Breast epithelium (tissue), 4 donors: ENCODE measurements around the gene GKN1. TPM values are rescaled to one million over a fixed set of nuclear protein-coding genes. Genes with fewer than 3 reads are reported as not detected.
A peak's percentile ranks its signal among the peaks of the same experiment; 100 is the strongest.

Source experiments
- DNase-seq, 2 donors: peaks; one replicate each; pipeline ENCODE4 v3.0.0-alpha.2; 2019; ENCODE audit warnings: low spot score in 2 of 2
- H3K27ac ChIP-seq, 2 donors: fragments of 200-600 bp; sonication (generic) in 1 of 2; one replicate each; pipeline ENCODE4 v1.5.1; 2016 to 2019; ENCODE audit warnings: mild to moderate bottlenecking in 1 of 2
- H3K27me3 ChIP-seq, 2 donors: fragments of 200-600 bp; sonication (generic) in 1 of 2; one replicate each; pipeline versions ENCODE4 v1.5.1 to v1.6.0; 2017 to 2019; ENCODE audit warnings: control low read depth in 1 of 2, mild to moderate bottlenecking in 1 of 2
- H3K36me3 ChIP-seq: fragments of 200-600 bp; one replicate; pipeline ENCODE4 v1.5.1; 2019
- H3K4me1 ChIP-seq, 2 donors: fragments of 200-600 bp; sonication (generic); one replicate each; pipeline ENCODE4 v1.5.1; 2016 to 2019; ENCODE audit warnings: control low read depth in 1 of 2
- H3K4me3 ChIP-seq, 3 donors: fragments of 200-600 bp; sonication (generic); 1 replicate in 2 of 3; 2 replicates in 1 of 3; pipeline ENCODE4 v1.5.1; 2016 to 2019; ENCODE audit warnings: mild to moderate bottlenecking in 3 of 3, moderate library complexity in 2 of 3
- H3K9me3 ChIP-seq, 2 donors: fragments of 200-600 bp; sonication (generic) in 1 of 2; one replicate each; pipeline ENCODE4 v1.5.1; 2016 to 2019; ENCODE audit warnings: control low read depth in 1 of 2
- POLR2A ChIP-seq: fragments of 450-650 bp; IDR thresholded peaks from one replicate; pipeline ENCODE4 v1.6.1; 2016; ENCODE audit warnings: antibody characterized with exemption, mild to moderate bottlenecking, moderate library complexity
- POLR2AphosphoS5 ChIP-seq, 3 donors: sonication (generic); formaldehyde crosslinking; IDR thresholded peaks; one replicate each; pipeline ENCODE4 v1.6.1; 2017; ENCODE audit warnings: antibody characterized with exemption in 3 of 3
- intact Hi-C: fragments of 100-400 bp; cut with DNase I; formaldehyde crosslinking; loops from one replicate; pipeline ENCODE4 v1.15.1; 2023; ENCODE audit warnings: low total_unique reads
- total RNA-seq, 3 donors: library from RNA; depleted of rRNA; stranded (reverse); fragments of >200 nt; gene quantifications; one replicate each; pipeline ENCODE4 v1.1.0, GENCODE V29; 2016
- TF ChIP-seq, protein P1 (sequence below), 3 donors: fragments of 450-650 bp; IDR thresholded peaks; one replicate each; pipeline ENCODE4 v1.5.1; 2016 to 2017; ENCODE audit warnings: antibody characterized with exemption in 3 of 3, mild to moderate bottlenecking in 3 of 3, moderate library complexity in 3 of 3

GKN1 gene
- total RNA-seq, 3 donors from 2014 or later, result not detected

DNA sequence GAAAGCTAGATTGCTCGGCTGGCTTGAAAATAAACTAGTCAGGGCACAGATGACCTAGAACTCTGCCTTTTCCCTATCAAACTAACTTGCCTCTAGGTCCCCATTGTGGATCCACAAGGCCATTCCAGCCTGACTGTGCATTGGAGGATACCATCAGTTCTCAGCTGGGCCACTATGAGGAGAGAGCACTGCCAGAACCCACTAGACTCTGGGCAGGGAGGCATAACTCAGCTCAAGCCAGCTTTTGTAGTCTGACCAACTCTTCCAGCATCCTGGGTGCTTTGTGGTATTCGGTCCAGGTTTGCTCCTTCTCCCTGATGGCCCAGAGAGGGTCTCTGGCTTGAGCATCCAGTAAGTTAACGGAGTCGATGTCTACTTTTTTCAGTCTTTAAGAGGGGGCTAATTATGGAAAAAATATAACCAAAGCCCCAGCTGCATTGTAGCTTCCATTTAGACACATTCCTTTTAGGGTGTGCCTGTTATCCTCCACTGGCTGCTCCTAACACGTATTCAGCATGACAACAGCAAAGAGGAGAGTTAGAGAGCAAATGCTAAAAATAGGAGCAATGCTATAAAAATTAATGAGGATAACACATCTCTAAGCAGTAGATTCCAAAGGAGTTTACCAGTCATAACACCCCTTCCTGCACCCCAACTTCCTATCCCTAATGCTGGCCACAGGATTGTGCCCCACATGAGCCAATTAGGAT is 36.9 kb upstream of the GKN1 start:
- H3K9me3 ChIP-seq, result no peaks in the 10 kb centered on the region
- intact Hi-C loops, result no loop called here
- no peak overlapping the region for H3K4me3 ChIP-seq
- no peaks in the 10 kb centered on the region for H3K4me1 ChIP-seq
- no peaks in the 10 kb centered on the region for H3K36me3 ChIP-seq
- no peaks in the 10 kb centered on the region for H3K27me3 ChIP-seq
- DNase-seq, result no peak
- H3K27ac ChIP-seq, result peak overlapping the region in 1 of 2 donors; percentile 43
- TF ChIP-seq POLR2A, result no peak
- no peak for TF ChIP-seq POLR2AphosphoS5 (IDR thresholded peaks at IDR 0.05)
- TF ChIP-seq, protein P1, sequence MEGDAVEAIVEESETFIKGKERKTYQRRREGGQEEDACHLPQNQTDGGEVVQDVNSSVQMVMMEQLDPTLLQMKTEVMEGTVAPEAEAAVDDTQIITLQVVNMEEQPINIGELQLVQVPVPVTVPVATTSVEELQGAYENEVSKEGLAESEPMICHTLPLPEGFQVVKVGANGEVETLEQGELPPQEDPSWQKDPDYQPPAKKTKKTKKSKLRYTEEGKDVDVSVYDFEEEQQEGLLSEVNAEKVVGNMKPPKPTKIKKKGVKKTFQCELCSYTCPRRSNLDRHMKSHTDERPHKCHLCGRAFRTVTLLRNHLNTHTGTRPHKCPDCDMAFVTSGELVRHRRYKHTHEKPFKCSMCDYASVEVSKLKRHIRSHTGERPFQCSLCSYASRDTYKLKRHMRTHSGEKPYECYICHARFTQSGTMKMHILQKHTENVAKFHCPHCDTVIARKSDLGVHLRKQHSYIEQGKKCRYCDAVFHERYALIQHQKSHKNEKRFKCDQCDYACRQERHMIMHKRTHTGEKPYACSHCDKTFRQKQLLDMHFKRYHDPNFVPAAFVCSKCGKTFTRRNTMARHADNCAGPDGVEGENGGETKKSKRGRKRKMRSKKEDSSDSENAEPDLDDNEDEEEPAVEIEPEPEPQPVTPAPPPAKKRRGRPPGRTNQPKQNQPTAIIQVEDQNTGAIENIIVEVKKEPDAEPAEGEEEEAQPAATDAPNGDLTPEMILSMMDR (IDR thresholded peaks at IDR 0.05), result no peak

GRCh38 chr2:68938938-68939337 is 35.5 kb upstream of the GKN1 start:
- Histone ChIP-seq H3K27me3 (no peaks in the 10 kb centered on the region), H3K36me3 (no peaks in the 10 kb centered on the region), H3K4me3 (no peak overlapping the region), H3K4me1 (no peaks in the 10 kb centered on the region), H3K27ac (no peak overlapping the region), H3K9me3 (no peaks in the 10 kb centered on the region)
- intact Hi-C loops, result no loop called here
- TF ChIP-seq, protein P1 (IDR thresholded peaks at IDR 0.05), result no peak
- no peak for TF ChIP-seq POLR2A
- no peak for TF ChIP-seq POLR2AphosphoS5 (IDR thresholded peaks at IDR 0.05)
- no peak for DNase-seq

GRCh38 chr2:68939962-68940361 is 34.5 kb upstream of the GKN1 start:
- H3K4me1 ChIP-seq, result no peaks in the 10 kb centered on the region
- intact Hi-C loops, result no loop called here
- no peak overlapping the region for H3K4me3 ChIP-seq
- no peak overlapping the region for H3K27ac ChIP-seq
- DNase-seq, result no peak
- no peak for TF ChIP-seq POLR2AphosphoS5 (IDR thresholded peaks at IDR 0.05)
- TF ChIP-seq, protein P1 (IDR thresholded peaks at IDR 0.05), result no peak
- no peak for TF ChIP-seq POLR2A
- H3K9me3 ChIP-seq, result no peaks in the 10 kb centered on the region
- H3K27me3 ChIP-seq, result no peaks in the 10 kb centered on the region
- no peaks in the 10 kb centered on the region for H3K36me3 ChIP-seq

GRCh38 chr2:68940369-68940768 is 34.1 kb upstream of the GKN1 start:
- intact Hi-C loops, result no loop called here
- Histone ChIP-seq H3K4me1 (no peaks in the 10 kb centered on the region), H3K9me3 (no peaks in the 10 kb centered on the region), H3K27me3 (no peaks in the 10 kb centered on the region), H3K27ac (no peak overlapping the region), H3K36me3 (no peaks in the 10 kb centered on the region), H3K4me3 (no peak overlapping the region)
- no peak for TF ChIP-seq POLR2A
- no peak for TF ChIP-seq POLR2AphosphoS5 (IDR thresholded peaks at IDR 0.05)
- TF ChIP-seq, protein P1 (IDR thresholded peaks at IDR 0.05), result no peak
- DNase-seq, result no peak

DNA sequence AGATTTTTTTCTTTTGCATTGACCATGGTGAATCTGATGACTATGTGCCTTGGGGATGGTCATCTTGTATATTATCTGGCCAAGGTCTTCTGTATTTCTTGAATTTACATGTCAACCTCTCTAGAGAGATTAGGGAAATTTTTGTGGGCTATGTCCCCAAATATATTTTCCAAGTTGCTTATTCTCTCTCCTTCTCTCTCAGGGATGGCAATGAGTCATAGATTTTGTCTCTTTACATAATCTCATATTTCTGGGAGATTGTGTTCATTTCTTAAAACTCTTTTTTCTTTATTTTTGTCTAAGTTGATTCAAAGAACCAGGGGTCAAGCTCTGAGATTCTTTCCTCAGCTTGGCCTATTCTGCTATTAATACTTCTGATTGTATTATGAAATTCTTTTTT is 31.6 kb upstream of the GKN1 start:
- DNase-seq, result no peak
- TF ChIP-seq, protein P1 (IDR thresholded peaks at IDR 0.05), result no peak
- TF ChIP-seq POLR2A, result no peak
- TF ChIP-seq POLR2AphosphoS5 (IDR thresholded peaks at IDR 0.05), result no peak
- Histone ChIP-seq H3K36me3 (no peaks in the 10 kb centered on the region), H3K9me3 (no peaks in the 10 kb centered on the region), H3K4me1 (no peaks in the 10 kb centered on the region), H3K4me3 (no peak overlapping the region), H3K27ac (no peak overlapping the region), H3K27me3 (no peaks in the 10 kb centered on the region)
- intact Hi-C loops, result no loop called here
